Activated B cell treated with CpG ODN at 0.5 μM for 24 hours (primary cell): Measurements from ENCODE around the gene MDFIC. TPM values are rescaled to one million over a fixed set of nuclear protein-coding genes. Genes with fewer than 3 reads are reported as not detected.

Source experiments
- ATAC-seq: fragments of 200-7000 bp; cut with Tn5 transposase; one replicate; pipeline ENCODE4 v1.10.0; 2021; ENCODE audit warnings: low read depth, mild to moderate bottlenecking, moderate library complexity
- CTCF ChIA-PET: fragments of 350-600 bp; sonication (Branson Sonifier 250); formaldehyde crosslinking; loops from one replicate; lab custom pipeline; 2021; ENCODE audit warnings: antibody characterized with exemption; lab: Charles Lee
- POLR2A ChIA-PET: fragments of 350-600 bp; sonication (Branson Sonifier 250); formaldehyde crosslinking; loops from one replicate; lab custom pipeline; 2021; ENCODE audit warnings: antibody characterized with exemption; lab: Charles Lee
- DNase-seq: peaks from one replicate; pipeline ENCODE4 v3.0.0; 2022
- H3K27ac Mint-ChIP-seq: one replicate; pipeline ENCODE4 v1.8.0; 2020; ENCODE audit warnings: mixed read lengths
- H3K27me3 Mint-ChIP-seq: one replicate; pipeline ENCODE4 v1.8.0; 2021; ENCODE audit warnings: mixed read lengths
- H3K36me3 Mint-ChIP-seq: one replicate; pipeline ENCODE4 v1.8.0; 2021; ENCODE audit warnings: low read depth, mixed read lengths
- H3K4me1 Mint-ChIP-seq: one replicate; pipeline ENCODE4 v1.8.0; 2021; ENCODE audit warnings: mixed read lengths
- H3K4me3 Mint-ChIP-seq: one replicate; pipeline ENCODE4 v1.8.0; 2020; ENCODE audit warnings: mild to moderate bottlenecking, mixed read lengths
- H3K9me3 Mint-ChIP-seq: one replicate; pipeline ENCODE4 v1.8.0; 2020; ENCODE audit warnings: mixed read lengths
- CTCF ChIP-seq: fragments of 200-600 bp; IDR thresholded peaks from one replicate; pipeline ENCODE4 v1.8.0; 2022; ENCODE audit warnings: antibody characterized with exemption, mild to moderate bottlenecking
- intact Hi-C: fragments of 100-400 bp; cut with micrococcal nuclease; formaldehyde crosslinking; loops from one replicate; pipeline ENCODE4 v1.15.1; 2024
- total RNA-seq: library from RNA; stranded (reverse); gene quantifications from 2 replicates; pipeline ENCODE4 v1.2.3, GENCODE V29; 2022

Gene MDFIC
- total RNA-seq, 1 donor from 2014 or later = 139 TPM

GRCh38 chr7:115040057-115040456 lies 118.2 kb downstream of the MDFIC start:
- Mint-ChIP-seq H3K27ac (no peak overlapping the region), H3K4me3 (no peak overlapping the region), H3K9me3 (no peaks in the 10 kb centered on the region), H3K27me3 (no peaks in the 10 kb centered on the region), H3K36me3 (no peaks in the 10 kb centered on the region), H3K4me1 (peaks cover 4% of the 10 kb centered on the region)
- intact Hi-C loops = no loop called here
- ChIA-PET POLR2A (no interaction called here), CTCF (no interaction called here)
- no peak for ATAC-seq
- TF ChIP-seq CTCF = no peak
- no peak for DNase-seq

GRCh38 chr7:115040495-115040894 lies 118.6 kb downstream of the MDFIC start:
- intact Hi-C loops = no loop called here
- no peak overlapping the region for H3K4me3 Mint-ChIP-seq
- no peaks in the 10 kb centered on the region for H3K36me3 Mint-ChIP-seq
- H3K4me1 Mint-ChIP-seq = peaks cover 4% of the 10 kb centered on the region
- ChIA-PET CTCF (no interaction called here), POLR2A (no interaction called here)
- no peak for TF ChIP-seq CTCF
- ATAC-seq (no peak), DNase-seq (no peak)
- H3K9me3 Mint-ChIP-seq = no peaks in the 10 kb centered on the region
- H3K27ac Mint-ChIP-seq = no peak overlapping the region
- no peaks in the 10 kb centered on the region for H3K27me3 Mint-ChIP-seq

- Mint-ChIP-seq H3K4me1 (no peaks in the 10 kb centered on the region), H3K27me3 (no peaks in the 10 kb centered on the region), H3K4me3 (no peak overlapping the region), H3K36me3 (no peaks in the 10 kb centered on the region), H3K27ac (no peak overlapping the region), H3K9me3 (no peaks in the 10 kb centered on the region)
- intact Hi-C loops = no loop called here
- ATAC-seq (no peak), DNase-seq (no peak)
- no peak for TF ChIP-seq CTCF
- ChIA-PET CTCF (interaction anchor here (1.2 kb wide), 1 partner anchor 177 kb away, joined by 3 read pairs; no protein-coding TSS in a partner anchor), POLR2A (no interaction called here)
Measured at GRCh38 chr7:115042596-115042995, 120.7 kb downstream of the MDFIC start.

- no peaks in the 10 kb centered on the region for H3K36me3 Mint-ChIP-seq
Measured at GRCh38 chr7:115043605-115044004, 121.7 kb downstream of the MDFIC start.

GRCh38 chr7:115044224-115044623 lies 122.3 kb downstream of the MDFIC start:
- Mint-ChIP-seq H3K4me1 (no peaks in the 10 kb centered on the region), H3K4me3 (no peak overlapping the region), H3K27me3 (no peaks in the 10 kb centered on the region), H3K9me3 (no peaks in the 10 kb centered on the region), H3K27ac (no peak overlapping the region), H3K36me3 (no peaks in the 10 kb centered on the region)
- DNase-seq (no peak), ATAC-seq (no peak)
- intact Hi-C loops = no loop called here
- no peak for TF ChIP-seq CTCF
- CTCF ChIA-PET = no interaction called here
- POLR2A ChIA-PET = no interaction called here

More at GRCh38 chr7:115043605-115044004, 121.7 kb downstream of the MDFIC start:
- Mint-ChIP-seq H3K27ac (no peak overlapping the region), H3K9me3 (no peaks in the 10 kb centered on the region), H3K4me3 (no peak overlapping the region), H3K27me3 (no peaks in the 10 kb centered on the region), H3K4me1 (no peaks in the 10 kb centered on the region)
- intact Hi-C loops = no loop called here
- ChIA-PET POLR2A (no interaction called here), CTCF (interaction anchor here (1.2 kb wide), 1 partner anchor 178 kb away, joined by 3 read pairs; no protein-coding TSS in a partner anchor)
- no peak for DNase-seq
- no peak for ATAC-seq
- no peak for TF ChIP-seq CTCF
